Gastrocnemius medialis (tissue), 4 donors: Measurements from ENCODE around the gene RTL1. TPM values are rescaled to one million over a fixed set of nuclear protein-coding genes. Genes with fewer than 3 reads are reported as not detected.

Experiments used
- ATAC-seq, 2 donors: fragments of 150-250 bp; one replicate each; pipeline ENCODE4 v1.9.1; 2016
- DNase-seq, 2 donors: peaks; one replicate each; pipeline ENCODE4 v3.0.0-alpha.2; 2019
- H3K27ac ChIP-seq, 4 donors: fragments of 200-600 bp; sonication (generic); 1 replicate in 1 of 4; 2 replicates in 3 of 4; pipeline ENCODE4 v1.5.1; 2016 to 2018; ENCODE audit warnings: mild to moderate bottlenecking in 2 of 4, moderate library complexity in 1 of 4
- H3K27me3 ChIP-seq, 3 donors: fragments of 200-600 bp; sonication (generic) in 2 of 3; 1 replicate in 1 of 3; 2 replicates in 2 of 3; pipeline versions ENCODE4 v1.5.1 to v1.6.0; 2016 to 2019; ENCODE audit warnings: mild to moderate bottlenecking in 1 of 3, moderate library complexity in 1 of 3
- H3K36me3 ChIP-seq, 2 donors: fragments of 200-600 bp; sonication (generic) in 1 of 2; one replicate each; pipeline ENCODE4 v1.5.1; 2017 to 2018
- H3K4me1 ChIP-seq, 2 donors: fragments of 200-600 bp; sonication (generic) in 1 of 2; one replicate each; pipeline ENCODE4 v1.5.1; 2016 to 2017; ENCODE audit warnings: mild to moderate bottlenecking in 2 of 2
- H3K4me3 ChIP-seq, 4 donors: fragments of 200-600 bp; sonication (generic) in 3 of 4; 1 replicate in 1 of 4; 2 replicates in 3 of 4; pipeline ENCODE4 v1.5.1; 2016 to 2019; ENCODE audit warnings: mild to moderate bottlenecking in 2 of 4
- H3K9me3 ChIP-seq, 3 donors: fragments of 200-600 bp; sonication (generic) in 2 of 3; 1 replicate in 1 of 3; 2 replicates in 2 of 3; pipeline ENCODE4 v1.5.1; 2016 to 2019
- CTCF ChIP-seq, 5 experiments: fragments of 450-650 bp in 3 of 5; fragments of 200-600 bp in 2 of 5; sonication (generic) in 2 of 5; IDR thresholded peaks in 4 of 5; conservative IDR thresholded peaks in 1 of 5; 1 replicate in 4 of 5; 2 replicates in 1 of 5; pipeline ENCODE4 v1.5.1; 2016 to 2019; ENCODE audit warnings: antibody characterized with exemption in 5 of 5, mild to moderate bottlenecking in 3 of 5, moderate library complexity in 3 of 5
- POLR2A ChIP-seq, 2 donors: fragments of 450-650 bp; IDR thresholded peaks; one replicate each; pipeline ENCODE4 v1.6.1; 2017; ENCODE audit warnings: antibody characterized with exemption in 2 of 2, mild to moderate bottlenecking in 2 of 2, moderate library complexity in 2 of 2
- in situ Hi-C, 4 donors: fragments of 200-750 bp; cut with MboI; loops; one replicate each; pipeline versions ENCODE4 v1.15.0 to v1.8.0; 2017; ENCODE audit warnings: low sequenced_read_pairs in 4 of 4
- intact Hi-C: fragments of 100-400 bp; cut with DNase I; formaldehyde crosslinking; loops from one replicate; pipeline ENCODE4 v1.15.1; 2023; ENCODE audit warnings: low total_unique reads
- total RNA-seq, 4 donors: library from RNA; depleted of rRNA; stranded (reverse); fragments of >200 nt; gene quantifications; one replicate each; pipeline versions ENCODE4 v1.1.0 to v1.2.3, GENCODE V29; 2016

The RTL1 gene
- total RNA-seq, 4 donors from 2014 or later: not detected

GRCh38 chr14:100899884-100900771 lies 3.4 kb downstream of the RTL1 start:
- intact Hi-C loops (no loop called here), in situ Hi-C loops (no loop called here)
- TF ChIP-seq CTCF (IDR thresholded peaks at IDR 0.05 in 4 of 5, conservative IDR thresholded peaks at IDR 0.05 in 1 of 5) (no peak), POLR2A (IDR thresholded peaks at IDR 0.05) (no peak)
- DNase-seq: no peak
- Histone ChIP-seq H3K9me3 (no peaks in the 10 kb centered on the region), H3K4me3 (no peak overlapping the region), H3K27me3 (peaks cover 0 to 13% (median 6%) of the 10 kb centered on the region in 3 donors), H3K4me1 (no peaks in the 10 kb centered on the region), H3K27ac (no peak overlapping the region), H3K36me3 (no peaks in the 10 kb centered on the region)
- peak in 1 of 2 donors; percentile 11 for ATAC-seq

- no peak overlapping the region for H3K27ac ChIP-seq
- ATAC-seq: no peak
Measured at GRCh38 chr14:100898935-100899883, 4.3 kb downstream of the RTL1 start.

GRCh38 chr14:100898465-100898864 lies 5.1 kb downstream of the RTL1 start:
- in situ Hi-C loops: no loop called here
- no peaks in the 10 kb centered on the region for H3K9me3 ChIP-seq
- no peak overlapping the region for H3K4me3 ChIP-seq
- no peak for TF ChIP-seq CTCF (IDR thresholded peaks at IDR 0.05 in 4 of 5, conservative IDR thresholded peaks at IDR 0.05 in 1 of 5)
- TF ChIP-seq POLR2A (IDR thresholded peaks at IDR 0.05): no peak
- DNase-seq (no peak), ATAC-seq (no peak)
- H3K27me3 ChIP-seq: peaks cover 0 to 8% (median 5%) of the 10 kb centered on the region in 3 donors
- intact Hi-C loops: no loop called here
- H3K4me1 ChIP-seq: no peaks in the 10 kb centered on the region
- no peaks in the 10 kb centered on the region for H3K36me3 ChIP-seq
- H3K27ac ChIP-seq: no peak overlapping the region

More at GRCh38 chr14:100898935-100899883, 4.3 kb downstream of the RTL1 start:
- Histone ChIP-seq H3K4me1 (no peaks in the 10 kb centered on the region), H3K9me3 (no peaks in the 10 kb centered on the region), H3K27me3 (peaks cover 0 to 9% (median 5%) of the 10 kb centered on the region in 3 donors), H3K4me3 (no peak overlapping the region), H3K36me3 (no peaks in the 10 kb centered on the region)
- intact Hi-C loops (no loop called here), in situ Hi-C loops (no loop called here)
- DNase-seq: no peak
- no peak for TF ChIP-seq POLR2A (IDR thresholded peaks at IDR 0.05)
- TF ChIP-seq CTCF (IDR thresholded peaks at IDR 0.05 in 4 of 5, conservative IDR thresholded peaks at IDR 0.05 in 1 of 5): no peak

- Histone ChIP-seq H3K4me3 (no peak overlapping the region), H3K36me3 (no peaks in the 10 kb centered on the region), H3K27me3 (peaks cover 0 to 5% (median 4%) of the 10 kb centered on the region in 3 donors), H3K9me3 (no peaks in the 10 kb centered on the region), H3K27ac (no peak overlapping the region), H3K4me1 (no peaks in the 10 kb centered on the region)
- in situ Hi-C loops (no loop called here), intact Hi-C loops (no loop called here)
- ATAC-seq (no peak), DNase-seq (no peak)
- TF ChIP-seq POLR2A (IDR thresholded peaks at IDR 0.05): no peak
- TF ChIP-seq CTCF (IDR thresholded peaks at IDR 0.05 in 4 of 5, conservative IDR thresholded peaks at IDR 0.05 in 1 of 5): no peak
Measured at GRCh38 chr14:100896369-100897060, 7.0 kb downstream of the RTL1 start.
